GM19238 (cell line): ENCODE data around the gene IL1RAP.

ENCODE experiments used
- DNase-seq: peaks from one replicate; pipeline ENCODE4 v3.0.0; 2011; ENCODE audit warnings: low spot score; ENCODE audit not compliant: insufficient read length

The IL1RAP gene

GRCh38 chr3:190541008-190541407 is 27.1 kb downstream of the IL1RAP start:
- DNase-seq, result no peak

- no peak for DNase-seq
Observed at GRCh38 chr3:190541560-190541959, 27.7 kb downstream of the IL1RAP start.

DNA sequence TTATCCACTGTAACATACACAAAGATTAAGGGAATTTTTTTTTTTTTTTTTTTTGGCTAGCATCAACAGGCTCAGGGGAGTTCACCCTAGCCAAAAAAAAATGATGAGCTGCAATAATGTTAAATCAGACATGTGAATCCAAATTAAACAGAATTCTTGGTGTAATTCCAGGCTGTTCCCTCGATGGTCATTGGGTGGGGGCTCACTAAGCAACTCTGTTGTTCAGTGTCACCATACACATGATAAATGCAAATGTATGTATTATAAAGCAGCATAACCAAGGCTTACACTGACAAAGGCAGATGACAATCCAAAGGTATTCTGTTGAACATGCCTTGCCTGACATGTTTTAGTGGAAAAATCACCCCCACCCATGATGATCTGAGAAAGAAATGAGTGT is 29.0 kb downstream of the IL1RAP start:
- DNase-seq, result no peak

DNA sequence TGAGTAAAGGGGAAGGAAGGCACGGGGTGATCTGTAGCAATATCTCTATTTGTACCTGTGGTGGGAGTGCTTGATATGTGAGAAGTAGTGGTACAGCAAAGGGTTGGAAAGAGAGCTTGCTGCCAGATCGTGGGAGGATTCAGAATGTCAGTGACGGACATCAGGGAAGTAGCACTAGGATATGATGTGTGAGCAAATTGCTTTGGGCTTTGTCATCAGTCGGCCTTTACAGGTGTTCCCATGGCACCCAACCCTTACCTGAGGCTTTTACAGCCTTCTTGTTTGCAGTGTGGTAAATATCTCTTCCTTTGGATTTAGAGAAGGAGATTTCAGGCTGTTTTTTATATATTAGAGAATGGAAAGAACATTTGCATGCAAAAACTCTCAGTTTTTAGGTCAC is 29.8 kb downstream of the IL1RAP start:
- DNase-seq, result no peak

GRCh38 chr3:190545191-190545590 is 31.3 kb downstream of the IL1RAP start:
- DNase-seq, result no peak

DNA sequence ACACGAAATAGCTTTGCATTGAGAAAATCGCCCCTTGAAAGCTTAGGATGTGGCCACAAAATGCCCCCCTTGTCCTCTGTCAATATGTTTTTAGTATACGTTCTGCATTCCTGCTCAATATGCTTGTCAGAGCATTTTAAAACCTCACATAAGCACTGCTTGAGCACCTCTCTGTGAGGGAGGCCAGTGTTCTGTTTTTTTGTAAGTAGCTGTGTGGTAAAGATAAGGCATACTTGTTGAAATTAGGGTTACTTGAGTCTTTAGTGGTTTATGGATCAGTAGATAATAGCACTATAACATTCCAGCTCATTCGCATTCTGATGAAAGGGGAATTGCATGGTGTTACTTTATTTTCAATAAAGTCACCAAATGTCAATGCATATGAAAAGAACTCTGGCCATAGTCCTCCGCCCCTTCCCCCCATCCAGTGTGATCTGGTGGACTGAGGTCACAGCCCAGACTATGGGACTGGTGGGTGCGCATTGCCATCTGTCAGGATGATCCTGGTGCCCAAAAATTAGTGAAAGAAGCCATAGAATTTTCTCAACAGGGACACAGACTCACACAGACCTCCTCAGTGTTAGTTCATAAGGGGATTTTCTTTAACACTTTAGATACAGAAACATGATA is 33.1 kb downstream of the IL1RAP start:
- DNase-seq, result no peak

- DNase-seq, result no peak
Observed at GRCh38 chr3:190548031-190548656, 34.3 kb downstream of the IL1RAP start.

DNA sequence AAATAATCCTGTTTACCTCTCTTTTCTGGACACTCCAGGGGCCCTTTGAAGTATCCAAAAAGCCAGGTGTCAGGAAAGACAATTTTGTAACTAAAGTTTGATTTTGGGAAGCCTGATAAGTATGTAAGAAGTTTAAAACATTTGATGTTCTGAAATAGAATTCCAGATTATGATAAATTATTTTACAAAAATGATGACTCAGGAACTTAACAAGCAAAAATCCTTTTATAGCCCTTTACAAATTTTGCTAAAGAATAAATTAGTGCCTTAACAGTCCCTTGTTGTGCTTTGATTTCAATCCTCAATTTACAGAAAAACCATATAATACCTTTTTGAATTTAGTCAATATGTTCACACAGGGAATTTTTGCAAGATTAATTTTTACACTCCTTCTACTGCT is 38.1 kb downstream of the IL1RAP start:
- no peak for DNase-seq

GRCh38 chr3:190552969-190553759 is 39.3 kb downstream of the IL1RAP start:
- no peak for DNase-seq

- no peak for DNase-seq
Observed at GRCh38 chr3:190554197-190554596, 40.3 kb downstream of the IL1RAP start.

GRCh38 chr3:190556351-190556750 is 42.5 kb downstream of the IL1RAP start:
- DNase-seq, result no peak

- no peak for DNase-seq
Observed at GRCh38 chr3:190557296-190557695, 43.4 kb downstream of the IL1RAP start.

DNA sequence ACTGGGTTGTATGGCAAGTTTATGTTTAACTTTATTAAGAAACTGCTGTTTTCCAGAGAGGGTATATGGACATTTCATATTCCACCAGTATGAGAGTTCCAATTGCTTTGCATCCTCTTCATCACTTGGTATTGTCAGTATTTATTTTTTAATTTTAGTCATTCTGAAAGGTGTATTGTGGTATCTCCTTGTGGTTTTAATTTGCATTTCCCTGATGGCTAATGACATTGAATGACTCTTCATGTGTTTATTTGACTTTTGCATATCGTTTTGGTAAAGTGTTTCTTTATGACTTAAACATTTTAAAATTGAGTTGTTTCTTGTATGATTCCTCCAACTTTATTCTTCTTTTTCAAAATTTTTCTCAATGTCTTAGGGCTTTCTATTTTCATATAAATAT is 44.4 kb downstream of the IL1RAP start:
- DNase-seq, result no peak

GRCh38 chr3:190558796-190559195 is 44.9 kb downstream of the IL1RAP start:
- no peak for DNase-seq

- DNase-seq, result no peak
Observed at GRCh38 chr3:190560013-190560895, 46.4 kb downstream of the IL1RAP start.

DNA sequence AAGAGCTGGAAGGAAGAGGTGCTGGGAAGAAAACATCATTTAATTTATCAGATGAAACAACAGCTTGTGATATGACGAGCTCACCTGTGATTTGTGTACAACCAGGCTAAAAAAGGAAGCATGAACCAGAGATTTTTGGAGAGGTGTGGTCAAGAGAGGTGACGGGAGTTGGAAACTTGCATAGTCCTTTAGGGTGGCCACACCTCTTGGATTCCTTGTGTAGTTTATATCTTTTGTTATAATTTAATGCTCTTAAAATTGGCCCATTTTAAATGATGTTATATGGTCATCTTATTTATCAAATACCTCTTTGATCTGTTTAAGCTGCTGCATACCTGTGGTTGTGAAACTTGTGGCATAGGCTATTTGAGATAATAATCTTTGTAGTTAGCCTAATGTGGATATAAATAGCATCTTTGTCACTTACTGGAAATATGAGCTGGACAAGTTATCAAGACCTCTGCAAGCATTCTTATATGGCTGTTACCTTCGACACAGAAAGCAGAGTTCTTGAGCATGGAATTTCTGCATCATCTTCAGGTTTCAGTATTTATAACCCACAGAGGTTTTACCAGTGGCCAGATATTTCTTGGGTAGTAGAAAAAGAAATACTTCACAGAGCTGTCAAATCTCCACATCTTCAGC is 49.1 kb downstream of the IL1RAP start:
- no peak for DNase-seq

DNA sequence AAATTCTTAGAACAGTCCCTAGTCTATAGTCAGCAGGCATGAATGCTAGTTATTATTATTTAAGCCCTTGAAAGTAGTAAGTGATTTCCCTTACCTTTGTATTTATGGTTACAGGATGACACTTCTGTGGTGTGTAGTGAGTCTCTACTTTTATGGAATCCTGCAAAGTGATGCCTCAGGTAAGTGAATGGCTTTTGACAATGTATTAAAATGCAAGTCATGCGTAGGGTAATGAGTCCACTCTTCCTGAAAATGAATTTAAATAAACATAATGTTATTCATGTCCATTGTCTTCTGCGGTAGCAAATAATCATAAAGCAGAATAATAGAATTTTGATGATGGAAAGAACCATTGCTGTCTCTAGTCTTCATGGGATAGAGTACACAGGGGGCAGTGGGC is 50.3 kb downstream of the IL1RAP start:
- DNase-seq, result no peak

GRCh38 chr3:190566043-190566933 is 52.4 kb downstream of the IL1RAP start:
- DNase-seq, result no peak

GRCh38 chr3:190568036-190568435 is 54.2 kb downstream of the IL1RAP start:
- no peak for DNase-seq

- DNase-seq, result no peak
Observed at GRCh38 chr3:190574473-190574872, 60.6 kb downstream of the IL1RAP start.
